HUES6 (cell line): Measurements from ENCODE around the gene HNRNPAB.
"Not testable (repeated sequence)": the region's sequence is repeated elsewhere in the genome, so short reads cannot be mapped to it uniquely, and the experiment has no call there.

Experiments used
- H3K27ac ChIP-seq: 2 replicates; pipeline ENCODE4 v1.7.0; 2013; ENCODE audit warnings: low read depth, mild to moderate bottlenecking, low read length, inconsistent platforms
- H3K27me3 ChIP-seq: 2 replicates; pipeline ENCODE4 v1.6.1; 2013; ENCODE audit warnings: low read length; ENCODE audit not compliant: control insufficient read depth, insufficient read depth
- H3K36me3 ChIP-seq: 2 replicates; pipeline ENCODE4 v1.6.1; 2013; ENCODE audit warnings: low read length; ENCODE audit not compliant: control insufficient read depth, insufficient read depth
- H3K4me1 ChIP-seq: 2 replicates; pipeline ENCODE4 v1.6.1; 2013; ENCODE audit warnings: low read length; ENCODE audit not compliant: control insufficient read depth, insufficient read depth
- H3K4me3 ChIP-seq: 2 replicates; pipeline ENCODE4 v1.5.1; 2013; ENCODE audit warnings: low read depth, low read length
- H3K9ac ChIP-seq: one replicate; pipeline ENCODE4 v1.6.1; 2013; ENCODE audit warnings: mild to moderate bottlenecking, low read length
- H3K9me3 ChIP-seq: 2 replicates; pipeline ENCODE4 v1.6.1; 2013; ENCODE audit warnings: low read depth, low read length; ENCODE audit not compliant: control insufficient read depth, insufficient read depth

Gene HNRNPAB

GRCh38 chr5:178196986-178197385 is 7.3 kb upstream of the HNRNPAB start:
- H3K27ac ChIP-seq = no peak overlapping the region
- H3K4me3 ChIP-seq = no peak overlapping the region
- peaks cover 13% of the 10 kb centered on the region for H3K4me1 ChIP-seq
- H3K9me3 ChIP-seq = peaks cover 11% of the 10 kb centered on the region
- H3K27me3 ChIP-seq = peaks cover 5% of the 10 kb centered on the region; the same call in 1 of the 2 replicates
- H3K9ac ChIP-seq = no peak overlapping the region
- H3K36me3 ChIP-seq = no peaks in the 10 kb centered on the region

DNA sequence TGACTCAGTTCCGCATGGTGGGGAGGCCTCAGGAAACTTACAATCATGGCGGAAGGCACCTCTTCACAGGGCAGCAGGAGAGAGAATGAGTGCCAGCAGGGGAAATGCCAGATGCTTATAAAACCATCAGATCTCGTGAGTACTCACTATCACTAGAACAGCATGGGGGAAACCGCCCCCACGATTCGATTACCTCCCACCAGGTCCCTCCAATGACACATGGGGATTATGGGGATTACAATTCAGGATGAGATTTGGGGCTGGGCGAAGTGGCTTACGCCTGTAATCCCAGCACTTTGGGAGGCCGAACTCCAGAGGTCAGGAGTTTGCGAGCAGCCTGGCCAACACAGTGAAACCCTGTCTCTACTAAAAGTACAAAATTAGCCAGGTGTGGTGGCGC is 6.2 kb upstream of the HNRNPAB start:
- not testable (repeated sequence) for H3K9me3 ChIP-seq, H3K4me3 ChIP-seq, H3K9ac ChIP-seq, H3K27me3 ChIP-seq, H3K27ac ChIP-seq, H3K36me3 ChIP-seq
- H3K4me1 ChIP-seq = peaks cover 13% of the 10 kb centered on the region

DNA sequence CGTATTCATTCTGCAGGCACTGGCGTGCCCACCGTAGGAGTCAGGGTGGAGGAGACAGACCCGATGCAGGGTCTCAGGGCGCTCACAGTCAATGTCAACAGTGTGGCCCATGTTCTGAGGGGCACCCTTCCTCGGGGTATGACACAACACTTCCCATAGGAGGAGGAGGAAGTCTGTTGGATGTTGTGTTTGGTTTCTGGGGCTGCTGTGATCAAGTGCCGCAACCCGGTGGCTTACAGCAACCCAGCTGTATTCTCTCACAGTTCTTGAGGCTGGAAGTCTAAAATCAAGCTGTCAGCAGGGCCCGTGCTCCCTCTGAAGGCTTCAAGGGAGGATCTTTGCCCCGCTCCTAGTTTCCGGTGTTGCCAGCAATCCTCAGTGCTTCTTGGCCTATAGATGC is 5.6 kb upstream of the HNRNPAB start:
- Histone ChIP-seq H3K4me1 (peaks cover 13% of the 10 kb centered on the region), H3K9ac (no peak overlapping the region), H3K36me3 (no peaks in the 10 kb centered on the region), H3K27ac (no peak overlapping the region), H3K27me3 (peaks cover 5% of the 10 kb centered on the region; the same call in 1 of the 2 replicates), H3K4me3 (no peak overlapping the region), H3K9me3 (no peaks in the 10 kb centered on the region)

- Histone ChIP-seq H3K27ac (no peak overlapping the region), H3K9ac (no peak overlapping the region)
Observed at GRCh38 chr5:178199581-178200434, 4.5 kb upstream of the HNRNPAB start.

GRCh38 chr5:178201221-178201926 is 3.0 kb upstream of the HNRNPAB start:
- no peak overlapping the region for H3K4me3 ChIP-seq
- H3K9me3 ChIP-seq = no peaks in the 10 kb centered on the region
- peaks cover 12% of the 10 kb centered on the region for H3K36me3 ChIP-seq
- no peak overlapping the region for H3K27ac ChIP-seq
- no peak overlapping the region for H3K9ac ChIP-seq
- peaks cover 5% of the 10 kb centered on the region; the same call in 1 of the 2 replicates for H3K27me3 ChIP-seq
- H3K4me1 ChIP-seq = peaks cover 7% of the 10 kb centered on the region; the same call in 1 of the 2 replicates

More at GRCh38 chr5:178199581-178200434, 4.5 kb upstream of the HNRNPAB start:
- peaks cover 6% of the 10 kb centered on the region; the same call in 1 of the 2 replicates for H3K4me1 ChIP-seq
- no peak overlapping the region for H3K4me3 ChIP-seq
- no peaks in the 10 kb centered on the region for H3K36me3 ChIP-seq
- H3K27me3 ChIP-seq = peaks cover 5% of the 10 kb centered on the region; the same call in 1 of the 2 replicates
- no peaks in the 10 kb centered on the region for H3K9me3 ChIP-seq

GRCh38 chr5:178201927-178202235 is 2.5 kb upstream of the HNRNPAB start:
- H3K4me3 ChIP-seq = no peak overlapping the region
- H3K9ac ChIP-seq = no peak overlapping the region
- peaks cover 9% of the 10 kb centered on the region; the same call in 1 of the 2 replicates for H3K4me1 ChIP-seq
- peaks cover 5% of the 10 kb centered on the region; the same call in 1 of the 2 replicates for H3K27me3 ChIP-seq
- H3K27ac ChIP-seq = no peak overlapping the region
- peaks cover 17% of the 10 kb centered on the region for H3K36me3 ChIP-seq
- no peaks in the 10 kb centered on the region for H3K9me3 ChIP-seq

GRCh38 chr5:178202541-178202940 is 1.8 kb upstream of the HNRNPAB start:
- Histone ChIP-seq H3K9ac (no peak overlapping the region), H3K4me1 (peaks cover 9% of the 10 kb centered on the region; the same call in 1 of the 2 replicates), H3K27me3 (peaks cover 5% of the 10 kb centered on the region; the same call in 1 of the 2 replicates), H3K36me3 (peaks cover 24% of the 10 kb centered on the region), H3K9me3 (no peaks in the 10 kb centered on the region), H3K4me3 (no peak overlapping the region), H3K27ac (no peak overlapping the region)

DNA sequence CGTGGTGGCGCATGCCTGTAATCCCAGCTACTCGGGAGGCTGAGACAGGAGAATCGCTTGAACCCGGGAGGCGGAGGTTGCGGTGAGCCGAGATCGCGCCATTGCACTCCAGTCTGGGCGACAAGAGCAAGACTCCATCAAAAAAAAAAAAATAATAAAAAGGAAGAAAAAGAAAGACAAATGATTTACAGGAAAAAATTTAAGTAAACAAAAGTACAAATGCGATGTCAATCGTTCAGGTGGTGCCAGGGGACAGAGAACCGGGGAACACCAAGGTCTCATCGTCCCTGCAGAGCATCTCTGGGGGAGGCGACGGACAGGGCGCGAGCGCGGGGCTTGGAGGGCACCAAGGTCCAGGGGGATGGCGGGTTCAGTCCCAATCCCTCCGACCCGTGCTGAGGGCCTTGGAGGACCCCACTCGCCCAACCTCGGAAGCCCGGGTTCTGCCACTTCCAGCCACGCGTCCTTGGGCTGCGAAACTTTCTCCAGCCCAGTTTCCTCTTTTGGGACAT is 607 bp upstream of the HNRNPAB start:
- peaks cover 9% of the 10 kb centered on the region; the same call in 1 of the 2 replicates for H3K4me1 ChIP-seq
- peaks cover 5% of the 10 kb centered on the region; the same call in 1 of the 2 replicates for H3K27me3 ChIP-seq
- H3K9ac ChIP-seq = peak overlapping the region; percentile 96
- H3K9me3 ChIP-seq = no peaks in the 10 kb centered on the region
- H3K36me3 ChIP-seq = peaks cover 35% of the 10 kb centered on the region
- H3K4me3 ChIP-seq = peak overlapping the region; percentile 78
- H3K27ac ChIP-seq = peak overlapping the region; percentile 69; the same call in 1 of the 2 replicates

GRCh38 chr5:178204935-178205748 is 809 bp downstream of the HNRNPAB start:
- peak overlapping the region; percentile 96 for H3K9ac ChIP-seq
- H3K27me3 ChIP-seq = 0 out of 2 replicates have a peak, but pooled peaks cover under 1% of the 10 kb centered on the region
- H3K4me3 ChIP-seq = peak overlapping the region; percentile 78
- peaks cover 8% of the 10 kb centered on the region; the same call in 1 of the 2 replicates for H3K4me1 ChIP-seq
- H3K27ac ChIP-seq = peak overlapping the region; percentile 84
- H3K9me3 ChIP-seq = no peaks in the 10 kb centered on the region
- peaks cover 50% of the 10 kb centered on the region for H3K36me3 ChIP-seq

- Histone ChIP-seq H3K4me1 (peaks cover 3% of the 10 kb centered on the region; the same call in 1 of the 2 replicates), H3K4me3 (peak overlapping the region; percentile 78), H3K27me3 (no peaks in the 10 kb centered on the region), H3K9me3 (no peaks in the 10 kb centered on the region), H3K27ac (no peak overlapping the region), H3K9ac (peak overlapping the region; percentile 96), H3K36me3 (peaks cover 55% of the 10 kb centered on the region)
Observed at GRCh38 chr5:178205749-178206047, 1.4 kb downstream of the HNRNPAB start.
